NCI-H2171 (cell line): ENCODE measurements around the gene ZDHHC5.

ENCODE experiments used
- DNase-seq: peaks from one replicate; lab custom pipeline; 2025; lab: John Stamatoyannopoulos, UW

ZDHHC5 gene

DNA sequence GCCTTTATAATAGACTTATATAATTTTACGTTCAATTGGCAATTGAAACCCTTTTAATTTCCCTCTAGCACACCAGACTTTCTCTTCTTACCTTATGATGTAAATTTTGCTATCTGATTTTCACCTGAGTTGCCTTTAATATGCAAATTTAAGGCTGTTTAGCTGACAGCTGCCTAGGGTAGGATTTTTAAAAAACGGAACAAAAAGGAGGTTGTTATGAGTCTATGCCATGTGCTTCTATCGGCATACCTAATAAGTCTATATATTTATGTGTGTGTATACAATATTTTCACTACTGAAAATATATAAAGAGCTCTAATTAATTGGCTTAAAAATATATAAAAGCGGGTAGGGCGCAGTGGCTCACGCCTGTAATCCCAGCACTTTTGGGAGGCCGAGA lies 61.6 kb downstream of the ZDHHC5 start:
- DNase-seq, result no peak

DNA sequence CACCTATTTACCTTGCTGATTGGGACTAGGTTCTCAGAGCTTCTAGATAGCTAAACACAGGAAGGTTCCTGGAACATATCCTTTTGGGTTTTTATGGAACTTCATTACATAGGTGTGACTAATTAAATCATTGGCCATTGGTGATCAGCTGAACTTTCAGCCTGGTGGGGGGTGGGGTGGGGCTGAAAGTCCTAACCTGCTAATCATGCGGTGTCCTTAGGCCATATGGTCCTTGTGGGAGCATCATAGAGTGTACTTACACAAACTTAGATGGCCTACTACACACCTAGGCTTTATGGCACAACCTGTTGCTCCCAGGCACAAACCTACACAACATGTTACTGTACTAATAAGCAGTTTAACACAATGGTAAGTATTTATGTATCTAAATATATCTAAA lies 64.7 kb downstream of the ZDHHC5 start:
- no peak for DNase-seq

DNA sequence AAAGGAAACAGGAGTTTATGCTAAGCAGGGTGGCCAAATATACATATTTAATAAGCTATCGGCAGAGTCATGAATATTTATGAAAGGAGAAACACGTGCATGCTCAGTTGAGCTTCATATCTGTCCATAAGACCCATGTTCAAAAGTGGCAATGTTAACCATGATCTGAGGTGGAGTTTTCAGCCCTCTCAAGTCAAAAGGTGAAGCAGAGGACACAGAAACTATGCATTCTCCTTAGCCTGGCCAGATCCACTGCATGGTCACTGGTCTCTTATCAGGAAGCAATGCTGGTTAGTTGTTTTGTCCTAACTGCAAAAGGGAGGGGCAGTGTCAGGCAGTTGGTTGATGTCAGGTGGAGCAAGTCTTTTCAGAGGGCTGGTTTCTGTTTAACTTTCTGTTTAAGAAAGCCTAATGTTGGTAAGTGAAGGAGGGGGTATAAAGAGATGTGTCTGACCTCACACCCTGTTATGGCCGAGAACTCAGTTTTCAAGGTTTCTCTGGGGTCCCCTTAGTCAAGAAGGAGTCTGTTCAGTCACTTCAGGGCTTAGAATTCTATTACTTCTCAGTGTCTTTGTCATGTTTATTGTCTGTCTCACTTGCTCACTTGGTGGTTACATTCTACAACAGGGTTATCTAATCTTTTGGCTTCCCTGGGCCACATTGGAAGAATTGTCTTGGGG lies 67.8 kb downstream of the ZDHHC5 start:
- no peak for DNase-seq

DNA sequence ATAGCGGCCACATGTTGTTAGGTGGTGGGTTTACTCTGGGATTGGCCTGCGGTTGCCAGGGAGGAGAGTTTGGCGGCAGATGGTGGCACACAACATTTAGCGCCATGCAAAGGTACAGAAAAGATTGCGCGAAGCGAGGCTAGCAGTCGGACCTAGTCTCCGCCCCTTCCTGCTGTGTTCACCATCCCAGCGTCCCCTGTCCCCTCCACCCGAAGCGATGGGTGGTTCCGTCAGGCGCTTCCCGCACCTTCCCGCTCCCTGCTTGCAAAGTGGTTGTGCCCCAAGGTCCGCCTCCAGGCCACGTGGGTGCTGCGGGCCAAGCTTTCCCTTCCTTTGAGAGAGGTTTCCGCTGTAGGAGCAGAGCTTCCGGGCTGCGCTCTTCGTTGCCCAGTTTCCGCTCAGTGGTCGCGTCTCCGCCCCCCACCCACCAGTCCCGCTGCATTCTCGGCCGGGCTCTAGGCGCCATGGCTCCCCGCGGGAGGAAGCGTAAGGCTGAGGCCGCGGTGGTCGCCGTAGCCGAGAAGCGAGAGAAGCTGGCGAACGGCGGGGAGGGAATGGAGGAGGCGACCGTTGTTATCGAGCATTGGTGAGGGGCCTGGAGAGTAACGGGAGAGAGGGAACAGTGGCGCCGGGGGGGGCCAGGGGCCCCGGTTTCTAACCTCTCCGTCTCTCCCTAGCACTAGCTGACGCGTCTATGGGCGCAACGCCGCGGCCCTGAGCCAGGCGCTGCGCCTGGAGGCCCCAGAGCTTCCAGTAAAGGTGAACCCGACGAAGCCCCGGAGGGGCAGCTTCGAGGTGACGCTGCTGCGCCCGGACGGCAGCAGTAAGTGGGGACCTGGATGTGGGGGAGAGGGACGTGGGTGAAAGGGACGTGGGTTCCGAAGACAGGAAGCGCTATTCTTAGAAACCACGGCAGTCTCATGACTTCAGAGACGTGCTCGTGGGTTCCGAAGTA lies 73.5 kb downstream of the ZDHHC5 start, which contains the start of gene SELENOH:
TSS of gene SELENOH (plus strand) at position 360 of the 955 bp plus-strand sequence. CDS start at position 465, 105 bp downstream.
- DNase-seq, result peak; percentile 89

DNA sequence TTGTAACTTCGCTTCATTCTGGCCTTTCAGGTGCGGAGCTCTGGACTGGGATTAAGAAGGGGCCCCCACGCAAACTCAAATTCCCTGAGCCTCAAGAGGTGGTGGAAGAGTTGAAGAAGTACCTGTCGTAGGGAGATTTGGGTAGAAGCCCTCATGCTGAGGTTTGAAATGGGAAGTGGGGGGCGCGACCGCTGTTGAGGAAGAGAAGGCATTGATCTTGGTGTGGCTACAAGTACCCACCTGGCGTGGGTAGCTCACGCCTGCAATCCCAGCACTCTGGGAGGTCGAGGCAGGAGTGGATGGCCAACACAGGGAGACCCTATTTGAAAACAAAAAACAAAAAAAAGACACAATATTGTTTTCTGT lies 74.2 kb downstream of the ZDHHC5 start:
- no peak for DNase-seq

DNA sequence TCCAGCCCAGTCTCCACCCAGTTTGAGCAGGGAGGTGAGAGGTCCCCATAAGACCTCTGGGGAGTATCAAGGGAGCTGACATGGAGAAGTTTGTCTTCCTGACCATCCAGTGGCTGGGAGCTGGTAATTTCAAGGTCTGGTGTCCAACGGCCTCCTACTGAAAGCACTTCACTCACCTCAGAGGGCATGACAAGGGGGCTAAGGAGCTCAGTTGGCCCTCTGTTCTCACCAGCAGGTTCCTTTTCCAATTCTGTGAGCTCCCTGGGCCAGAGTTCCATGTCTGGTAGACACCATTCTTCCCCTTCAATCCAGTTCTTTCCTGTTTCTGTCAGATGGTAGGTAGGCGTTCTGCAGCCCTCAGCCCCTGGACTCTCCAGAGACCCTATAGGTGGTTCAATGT lies 76.4 kb downstream of the ZDHHC5 start:
- no peak for DNase-seq

DNA sequence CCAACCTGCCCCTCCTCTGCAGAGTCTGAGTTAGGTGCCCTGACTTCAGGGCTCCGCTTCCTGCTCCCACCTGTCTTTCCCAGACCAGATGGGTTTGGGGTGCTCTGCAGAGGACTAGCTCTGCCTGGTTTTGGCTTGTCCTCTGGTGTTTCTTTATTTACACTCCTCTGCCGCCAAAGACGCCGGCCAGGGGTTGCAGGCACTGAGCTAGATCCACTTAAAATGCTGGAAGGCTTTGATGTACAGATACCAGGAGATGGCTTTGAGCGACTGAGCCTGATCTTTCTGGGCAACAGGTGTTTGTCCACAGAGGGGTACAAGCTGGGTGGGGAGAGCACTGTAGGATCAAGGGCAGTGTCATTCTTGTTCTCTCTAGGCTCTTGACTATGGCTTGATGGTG lies 77.3 kb downstream of the ZDHHC5 start:
- no peak for DNase-seq

DNA sequence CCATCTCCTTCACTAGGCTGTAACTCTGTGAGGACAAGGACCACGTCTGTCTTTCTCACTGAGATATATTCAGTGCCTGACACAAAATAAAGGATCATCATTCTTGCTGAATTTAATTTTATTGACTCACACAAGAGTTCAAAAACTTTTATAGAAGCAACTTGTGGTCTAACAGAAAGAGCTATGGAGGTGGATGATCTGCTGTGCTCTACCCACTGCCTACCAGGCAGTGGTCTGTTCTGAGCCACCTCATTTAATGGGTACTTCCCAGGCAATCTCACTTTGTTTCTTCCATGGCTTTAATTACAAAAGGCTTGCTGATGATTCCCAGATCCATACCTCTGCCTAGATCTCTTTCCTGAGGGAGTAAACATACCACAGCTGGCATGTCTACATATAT lies 79.0 kb downstream of the ZDHHC5 start:
- no peak for DNase-seq
